ENCODE measurements around the gene KCNH3. TPM values are rescaled to one million over a fixed set of nuclear protein-coding genes. Genes with fewer than 3 reads are reported as not detected.

KCNH3 gene, protein sequence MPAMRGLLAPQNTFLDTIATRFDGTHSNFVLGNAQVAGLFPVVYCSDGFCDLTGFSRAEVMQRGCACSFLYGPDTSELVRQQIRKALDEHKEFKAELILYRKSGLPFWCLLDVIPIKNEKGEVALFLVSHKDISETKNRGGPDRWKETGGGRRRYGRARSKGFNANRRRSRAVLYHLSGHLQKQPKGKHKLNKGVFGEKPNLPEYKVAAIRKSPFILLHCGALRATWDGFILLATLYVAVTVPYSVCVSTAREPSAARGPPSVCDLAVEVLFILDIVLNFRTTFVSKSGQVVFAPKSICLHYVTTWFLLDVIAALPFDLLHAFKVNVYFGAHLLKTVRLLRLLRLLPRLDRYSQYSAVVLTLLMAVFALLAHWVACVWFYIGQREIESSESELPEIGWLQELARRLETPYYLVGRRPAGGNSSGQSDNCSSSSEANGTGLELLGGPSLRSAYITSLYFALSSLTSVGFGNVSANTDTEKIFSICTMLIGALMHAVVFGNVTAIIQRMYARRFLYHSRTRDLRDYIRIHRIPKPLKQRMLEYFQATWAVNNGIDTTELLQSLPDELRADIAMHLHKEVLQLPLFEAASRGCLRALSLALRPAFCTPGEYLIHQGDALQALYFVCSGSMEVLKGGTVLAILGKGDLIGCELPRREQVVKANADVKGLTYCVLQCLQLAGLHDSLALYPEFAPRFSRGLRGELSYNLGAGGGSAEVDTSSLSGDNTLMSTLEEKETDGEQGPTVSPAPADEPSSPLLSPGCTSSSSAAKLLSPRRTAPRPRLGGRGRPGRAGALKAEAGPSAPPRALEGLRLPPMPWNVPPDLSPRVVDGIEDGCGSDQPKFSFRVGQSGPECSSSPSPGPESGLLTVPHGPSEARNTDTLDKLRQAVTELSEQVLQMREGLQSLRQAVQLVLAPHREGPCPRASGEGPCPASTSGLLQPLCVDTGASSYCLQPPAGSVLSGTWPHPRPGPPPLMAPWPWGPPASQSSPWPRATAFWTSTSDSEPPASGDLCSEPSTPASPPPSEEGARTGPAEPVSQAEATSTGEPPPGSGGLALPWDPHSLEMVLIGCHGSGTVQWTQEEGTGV
- polyA plus RNA-seq (2012; ENCODE audit: insufficient read length, low read depth) = 1.1 TPM

DNA sequence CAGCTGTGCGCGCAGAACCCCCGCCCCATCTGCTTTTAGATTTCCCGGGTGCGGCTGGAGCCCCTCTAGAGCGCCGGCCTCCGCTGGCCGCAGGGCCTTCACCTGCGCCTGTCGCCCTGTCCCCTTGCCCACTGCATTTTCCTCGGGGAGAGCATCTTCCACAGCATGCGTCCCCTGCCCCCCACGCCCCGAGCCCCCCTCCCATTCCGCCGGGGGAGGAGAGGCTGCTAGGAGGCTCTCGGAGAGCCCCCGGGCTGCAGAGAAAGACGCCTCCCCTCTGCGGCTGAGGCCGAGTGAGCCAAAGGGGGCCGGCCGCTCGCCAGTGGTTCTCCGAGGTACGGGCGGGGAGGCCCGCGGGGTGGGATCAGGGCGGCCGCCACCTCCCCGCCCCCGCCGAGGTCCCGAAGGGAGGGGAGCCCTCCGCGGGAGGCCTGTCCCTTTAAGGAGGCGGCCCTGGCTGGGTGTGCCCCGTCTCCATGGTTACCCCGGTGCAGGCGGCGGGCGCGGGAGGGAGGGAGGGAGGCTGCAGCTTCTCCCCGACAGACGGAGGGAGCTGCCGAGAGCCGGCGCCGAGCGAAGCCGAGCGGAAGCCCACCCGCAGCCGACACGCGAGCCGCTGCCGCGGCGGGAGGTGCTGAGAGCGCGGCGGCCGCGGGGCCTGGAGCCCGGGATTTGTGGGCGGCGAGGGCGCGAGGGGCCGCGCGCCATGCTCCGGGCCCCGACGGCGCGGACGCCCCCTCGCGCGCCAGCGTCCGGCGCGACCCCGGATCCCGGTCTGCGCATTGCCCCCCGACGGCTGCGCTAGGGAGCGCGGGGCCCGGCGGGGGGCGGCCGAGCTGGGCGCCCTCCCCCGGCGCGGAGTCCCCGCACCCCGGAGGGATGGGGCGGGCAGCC is at the start of gene KCNH3:
Gene KCNH3 (plus strand): TSS at position 521 of the 894 bp plus-strand sequence. CDS start 387 bp downstream, outside the sequence.
- no peak for TF ChIP-seq FOXP2 (optimal IDR thresholded peaks at IDR 0.05; ENCODE audit: borderline replicate concordance, extremely low read depth, extremely low read length, insufficient read depth)
- TF ChIP-seq TAF1 (IDR thresholded peaks at IDR 0.05; ENCODE audit: borderline replicate concordance, insufficient read depth, low read length) = no peak
- TF ChIP-seq SIN3A (IDR thresholded peaks at IDR 0.05; ENCODE audit: borderline replicate concordance, insufficient read depth, low read length) = no peak
- no peak for TF ChIP-seq POLR2AphosphoS5 (IDR thresholded peaks at IDR 0.05; ENCODE audit: low read depth, low read length)
- TF ChIP-seq, protein P1, sequence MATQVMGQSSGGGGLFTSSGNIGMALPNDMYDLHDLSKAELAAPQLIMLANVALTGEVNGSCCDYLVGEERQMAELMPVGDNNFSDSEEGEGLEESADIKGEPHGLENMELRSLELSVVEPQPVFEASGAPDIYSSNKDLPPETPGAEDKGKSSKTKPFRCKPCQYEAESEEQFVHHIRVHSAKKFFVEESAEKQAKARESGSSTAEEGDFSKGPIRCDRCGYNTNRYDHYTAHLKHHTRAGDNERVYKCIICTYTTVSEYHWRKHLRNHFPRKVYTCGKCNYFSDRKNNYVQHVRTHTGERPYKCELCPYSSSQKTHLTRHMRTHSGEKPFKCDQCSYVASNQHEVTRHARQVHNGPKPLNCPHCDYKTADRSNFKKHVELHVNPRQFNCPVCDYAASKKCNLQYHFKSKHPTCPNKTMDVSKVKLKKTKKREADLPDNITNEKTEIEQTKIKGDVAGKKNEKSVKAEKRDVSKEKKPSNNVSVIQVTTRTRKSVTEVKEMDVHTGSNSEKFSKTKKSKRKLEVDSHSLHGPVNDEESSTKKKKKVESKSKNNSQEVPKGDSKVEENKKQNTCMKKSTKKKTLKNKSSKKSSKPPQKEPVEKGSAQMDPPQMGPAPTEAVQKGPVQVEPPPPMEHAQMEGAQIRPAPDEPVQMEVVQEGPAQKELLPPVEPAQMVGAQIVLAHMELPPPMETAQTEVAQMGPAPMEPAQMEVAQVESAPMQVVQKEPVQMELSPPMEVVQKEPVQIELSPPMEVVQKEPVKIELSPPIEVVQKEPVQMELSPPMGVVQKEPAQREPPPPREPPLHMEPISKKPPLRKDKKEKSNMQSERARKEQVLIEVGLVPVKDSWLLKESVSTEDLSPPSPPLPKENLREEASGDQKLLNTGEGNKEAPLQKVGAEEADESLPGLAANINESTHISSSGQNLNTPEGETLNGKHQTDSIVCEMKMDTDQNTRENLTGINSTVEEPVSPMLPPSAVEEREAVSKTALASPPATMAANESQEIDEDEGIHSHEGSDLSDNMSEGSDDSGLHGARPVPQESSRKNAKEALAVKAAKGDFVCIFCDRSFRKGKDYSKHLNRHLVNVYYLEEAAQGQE (IDR thresholded peaks at IDR 0.05; ENCODE audit: insufficient read depth in 1 of 2, low read depth in 2 of 2, low read length in 2 of 2) = no peak

- TF ChIP-seq POLR2AphosphoS5 (IDR thresholded peaks at IDR 0.05; ENCODE audit: low read depth, low read length) (no peak), SIN3A (IDR thresholded peaks at IDR 0.05; ENCODE audit: borderline replicate concordance, insufficient read depth, low read length) (no peak), FOXP2 (optimal IDR thresholded peaks at IDR 0.05; ENCODE audit: borderline replicate concordance, extremely low read depth, extremely low read length, insufficient read depth) (no peak), TAF1 (IDR thresholded peaks at IDR 0.05; ENCODE audit: borderline replicate concordance, insufficient read depth, low read length) (no peak)
- TF ChIP-seq, protein P1 (IDR thresholded peaks at IDR 0.05; ENCODE audit: insufficient read depth in 1 of 2, low read depth in 2 of 2, low read length in 2 of 2) = no peak
These were observed 49.7 kb upstream of the KCNH3 start for GRCh38 chr12:49489154-49489553.

DNA sequence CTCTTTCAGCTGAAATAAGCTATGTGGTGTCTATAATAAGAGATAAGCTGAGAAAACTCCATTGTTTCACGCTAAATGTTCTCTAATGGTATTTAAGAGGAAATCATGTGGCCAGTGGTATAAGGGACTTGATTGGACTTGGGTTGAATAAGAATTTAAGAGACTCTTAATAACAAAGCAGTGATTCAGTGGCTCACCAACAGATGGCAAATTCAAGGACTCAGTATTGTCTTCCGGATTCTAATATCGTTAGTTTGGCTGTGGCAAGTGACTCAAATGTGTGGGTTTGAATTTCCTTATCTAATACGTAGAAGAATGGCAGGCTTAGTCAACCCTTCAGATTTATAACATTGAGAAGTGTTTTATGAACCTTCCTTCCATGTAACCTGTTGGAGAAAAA is 49.1 kb upstream of the KCNH3 start:
- no peak for TF ChIP-seq SIN3A (IDR thresholded peaks at IDR 0.05; ENCODE audit: borderline replicate concordance, insufficient read depth, low read length)
- TF ChIP-seq, protein P1 (IDR thresholded peaks at IDR 0.05; ENCODE audit: insufficient read depth in 1 of 2, low read depth in 2 of 2, low read length in 2 of 2) = no peak
- TF ChIP-seq POLR2AphosphoS5 (IDR thresholded peaks at IDR 0.05; ENCODE audit: low read depth, low read length) = no peak
- TF ChIP-seq FOXP2 (optimal IDR thresholded peaks at IDR 0.05; ENCODE audit: borderline replicate concordance, extremely low read depth, extremely low read length, insufficient read depth) = no peak
- no peak for TF ChIP-seq TAF1 (IDR thresholded peaks at IDR 0.05; ENCODE audit: borderline replicate concordance, insufficient read depth, low read length)

GRCh38 chr12:49491823-49492222 is 47.0 kb upstream of the KCNH3 start:
- no peak for TF ChIP-seq POLR2AphosphoS5 (IDR thresholded peaks at IDR 0.05; ENCODE audit: low read depth, low read length)
- no peak for TF ChIP-seq SIN3A (IDR thresholded peaks at IDR 0.05; ENCODE audit: borderline replicate concordance, insufficient read depth, low read length)
- TF ChIP-seq FOXP2 (optimal IDR thresholded peaks at IDR 0.05; ENCODE audit: borderline replicate concordance, extremely low read depth, extremely low read length, insufficient read depth) = no peak
- no peak for TF ChIP-seq TAF1 (IDR thresholded peaks at IDR 0.05; ENCODE audit: borderline replicate concordance, insufficient read depth, low read length)
- TF ChIP-seq, protein P1 (IDR thresholded peaks at IDR 0.05; ENCODE audit: insufficient read depth in 1 of 2, low read depth in 2 of 2, low read length in 2 of 2) = no peak

Data from PFSK-1 (cell line).